GM15510 (cell line): ENCODE data around the gene C2orf80.

Experiments
- POLR2A ChIP-seq: IDR thresholded peaks from 3 replicates; pipeline ENCODE4 v1.6.1; 2011; ENCODE audit warnings: borderline replicate concordance; ENCODE audit not compliant: insufficient read length; ENCODE audit errors: extremely low read depth

C2orf80 gene

GRCh38 chr2:208186893-208187292 is 2.9 kb downstream of the C2orf80 start:
- no peak for TF ChIP-seq POLR2A

GRCh38 chr2:208186465-208186864 is 3.4 kb downstream of the C2orf80 start:
- no peak for TF ChIP-seq POLR2A

GRCh38 chr2:208183972-208184705 is 5.7 kb downstream of the C2orf80 start:
- no peak for TF ChIP-seq POLR2A

- no peak for TF ChIP-seq POLR2A
Observed at GRCh38 chr2:208183526-208183925, 6.3 kb downstream of the C2orf80 start.

GRCh38 chr2:208182835-208183234 is 7.0 kb downstream of the C2orf80 start:
- TF ChIP-seq POLR2A = no peak

GRCh38 chr2:208179028-208179609 is 10.7 kb downstream of the C2orf80 start:
- TF ChIP-seq POLR2A = no peak

- TF ChIP-seq POLR2A = no peak
Observed at GRCh38 chr2:208175840-208176153, 14.0 kb downstream of the C2orf80 start.

- no peak for TF ChIP-seq POLR2A
Observed at GRCh38 chr2:208175069-208175839, 14.6 kb downstream of the C2orf80 start.

GRCh38 chr2:208174144-208174543 is 15.7 kb downstream of the C2orf80 start:
- TF ChIP-seq POLR2A = no peak

GRCh38 chr2:208172125-208172524 is 17.7 kb downstream of the C2orf80 start:
- TF ChIP-seq POLR2A = no peak

- TF ChIP-seq POLR2A = no peak
Observed at GRCh38 chr2:208164951-208165755, 24.7 kb downstream of the C2orf80 start.

- TF ChIP-seq POLR2A = no peak
Observed at GRCh38 chr2:208163489-208163888, 26.3 kb downstream of the C2orf80 start, which contains the start of gene CRYGA. CRYGA (minus strand) TSS chr2:208163589; CDS start chr2:208163556, 33 bp downstream.

GRCh38 chr2:208156439-208156838 is 33.4 kb downstream of the C2orf80 start:
- TF ChIP-seq POLR2A = no peak

GRCh38 chr2:208153156-208153555 is 36.7 kb downstream of the C2orf80 start:
- TF ChIP-seq POLR2A = no peak

GRCh38 chr2:208150956-208151355 is 38.9 kb downstream of the C2orf80 start:
- TF ChIP-seq POLR2A = no peak
